ENCODE data around the gene OR14J1. TPM values are rescaled to one million over a fixed set of nuclear protein-coding genes. Genes with fewer than 3 reads are reported as not detected.

OR14J1 gene
- total RNA-seq = not detected in 2 replicates

GRCh38 chr6:29301316-29301715 lies at the start of gene OR14J1:
Gene OR14J1 (plus strand): TSS chr6:29301701. CDS start chr6:29306690, 4,989 bp downstream.

Other genes starting within 250 kb of the OR14J1 start
- not detected in 2 replicates for gene OR2B3, start 214.4 kb upstream of the OR14J1 start, total RNA-seq
- gene OR2J1, start 202.2 kb upstream of the OR14J1 start, total RNA-seq = not detected in 2 replicates
- not detected in 2 replicates for gene OR2J3, start 193.6 kb upstream of the OR14J1 start, total RNA-seq
- under 0.01 TPM in 1 of 2 replicates, not detected in the other for gene OR2J2, start 130.8 kb upstream of the OR14J1 start, total RNA-seq
- gene OR5V1, start 67.2 kb downstream of the OR14J1 start, total RNA-seq = not detected in 2 replicates
- not detected in 2 replicates for gene OR12D3, start 73.6 kb downstream of the OR14J1 start, total RNA-seq
- not detected in 2 replicates for gene OR12D2, start 93.9 kb downstream of the OR14J1 start, total RNA-seq
- not detected in 2 replicates for gene OR12D1, start 113.2 kb downstream of the OR14J1 start, total RNA-seq
- not detected in 2 replicates for gene OR10C1, start 137.6 kb downstream of the OR14J1 start, total RNA-seq
- gene OR11A1, start 155.4 kb downstream of the OR14J1 start, total RNA-seq = not detected in 2 replicates
- gene OR2H1, start 155.5 kb downstream of the OR14J1 start, total RNA-seq = not detected in 2 replicates
- not detected in 2 replicates for gene MAS1L, start 186.3 kb downstream of the OR14J1 start, total RNA-seq

Data from smooth muscle cell of the umbilical artery (primary cell).